A673 (cell line): ENCODE data around the gene L1TD1. TPM values are rescaled to one million over a fixed set of nuclear protein-coding genes. Genes with fewer than 3 reads are reported as not detected.

ENCODE experiments used
- BruUV-seq: library from RNA; stranded (reverse); fragments of 400-500 nt; replicated peaks from 2 replicates; lab custom pipeline; 2021; lab: Mats Ljungman, UMichigan
- CTCF ChIA-PET: fragments of 300-600 bp; sonication (Branson Sonifier 250); formaldehyde crosslinking; loops from one replicate; lab custom pipeline; 2022; ENCODE audit warnings: antibody characterized with exemption; lab: Charles Lee
- POLR2A ChIA-PET: fragments of 300-600 bp; sonication (Branson Sonifier 250); formaldehyde crosslinking; loops from one replicate; lab custom pipeline; 2022; ENCODE audit warnings: antibody characterized with exemption; ENCODE audit not compliant: low non-redundant PET; lab: Charles Lee
- DNase-seq: peaks from one replicate; pipeline ENCODE4 v3.0.0-alpha.2; 2015; ENCODE audit warnings: low spot score
- H3K27ac ChIP-seq: fragments of 200-600 bp; sonication (generic); 2 replicates; pipeline ENCODE4 v1.5.1; 2016; ENCODE audit warnings: mixed run types, low read depth, mild to moderate bottlenecking, mixed read lengths, antibody characterized with exemption, low read length; ENCODE audit not compliant: poor library complexity, severe bottlenecking
- H3K27me3 ChIP-seq: fragments of 200-600 bp; sonication (generic); replicated peaks from 2 replicates; pipeline ENCODE4 v1.6.1; 2017; ENCODE audit warnings: mixed run types, low read depth, mild to moderate bottlenecking, mixed read lengths, antibody characterized with exemption, low read length; ENCODE audit not compliant: insufficient read depth, poor library complexity
- H3K36me3 ChIP-seq: fragments of 200-600 bp; sonication (generic); 2 replicates; pipeline ENCODE4 v1.6.1; 2016; ENCODE audit warnings: mixed run types, mild to moderate bottlenecking, mixed read lengths, antibody characterized with exemption, low read length; ENCODE audit not compliant: insufficient read depth, poor library complexity, severe bottlenecking
- H3K4me1 ChIP-seq: fragments of 200-600 bp; sonication (generic); 2 replicates; pipeline ENCODE4 v1.6.1; 2017; ENCODE audit warnings: mixed run types, mild to moderate bottlenecking, mixed read lengths, antibody characterized with exemption, low read length; ENCODE audit not compliant: insufficient read depth, poor library complexity, severe bottlenecking
- H3K4me3 ChIP-seq: fragments of 200-600 bp; sonication (generic); 2 replicates; pipeline ENCODE4 v1.5.1; 2016; ENCODE audit warnings: low read depth, mixed run types, mild to moderate bottlenecking, mixed read lengths, low read length; ENCODE audit not compliant: poor library complexity, severe bottlenecking
- H3K9me3 ChIP-seq: fragments of 200-600 bp; sonication (generic); 2 replicates; pipeline ENCODE4 v1.6.1; 2016; ENCODE audit warnings: mixed run types, low read depth, mild to moderate bottlenecking, mixed read lengths, antibody characterized with exemption, low read length; ENCODE audit not compliant: poor library complexity, severe bottlenecking
- EZH2 ChIP-seq: fragments of 200-600 bp; sonication (generic); IDR thresholded peaks from 2 replicates; pipeline ENCODE4 v1.6.1; 2017; ENCODE audit warnings: borderline replicate concordance, low read depth, mild to moderate bottlenecking, mixed read lengths, antibody characterized with exemption, low read length; ENCODE audit not compliant: poor library complexity, severe bottlenecking
- intact Hi-C: fragments of 100-400 bp; cut with micrococcal nuclease; formaldehyde crosslinking; loops from one replicate; pipeline ENCODE4 v1.10.0; 2022; ENCODE audit not compliant: unreplicated experiment
- total RNA-seq: library from RNA; stranded (reverse); gene quantifications from 2 replicates; pipeline ENCODE4 v1.2.3, GENCODE V29; 2021
- TF ChIP-seq, protein P1 (sequence below): fragments of 300-800, 200-600 bp; sonication (generic); conservative IDR thresholded peaks from 2 replicates; pipeline ENCODE4 v1.5.1; 2017; ENCODE audit warnings: low read depth, mild to moderate bottlenecking, antibody characterized with exemption, low read length, moderate library complexity, mixed read lengths

The L1TD1 gene
- total RNA-seq, 1 experiment from 2014 or later, result not detected

DNA sequence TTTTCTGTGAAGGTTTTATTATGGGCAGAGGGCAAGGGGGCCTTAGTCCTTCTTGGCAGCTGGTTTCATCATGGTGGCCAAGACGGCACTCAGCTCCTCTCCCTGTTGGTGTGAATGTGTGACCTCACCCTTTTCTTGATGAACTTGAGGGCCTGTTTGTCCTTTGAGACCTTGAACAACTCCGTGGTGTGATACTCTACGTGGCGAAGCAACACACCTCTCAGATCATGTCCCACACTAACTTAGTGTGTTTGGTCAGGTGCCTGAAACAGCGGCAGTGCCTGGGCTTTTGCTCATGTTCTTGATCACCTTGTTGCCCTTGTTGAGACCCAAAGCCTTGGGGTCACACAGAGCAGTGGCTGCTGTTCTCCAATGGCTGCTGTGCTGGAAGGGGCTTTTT, 13.4 kb downstream of the L1TD1 start:
- no TSS peak for BruUV-seq
- H3K27me3 ChIP-seq, result no peaks in the 10 kb centered on the region
- DNase-seq, result no peak
- no peak for TF ChIP-seq EZH2
- TF ChIP-seq, protein P1, sequence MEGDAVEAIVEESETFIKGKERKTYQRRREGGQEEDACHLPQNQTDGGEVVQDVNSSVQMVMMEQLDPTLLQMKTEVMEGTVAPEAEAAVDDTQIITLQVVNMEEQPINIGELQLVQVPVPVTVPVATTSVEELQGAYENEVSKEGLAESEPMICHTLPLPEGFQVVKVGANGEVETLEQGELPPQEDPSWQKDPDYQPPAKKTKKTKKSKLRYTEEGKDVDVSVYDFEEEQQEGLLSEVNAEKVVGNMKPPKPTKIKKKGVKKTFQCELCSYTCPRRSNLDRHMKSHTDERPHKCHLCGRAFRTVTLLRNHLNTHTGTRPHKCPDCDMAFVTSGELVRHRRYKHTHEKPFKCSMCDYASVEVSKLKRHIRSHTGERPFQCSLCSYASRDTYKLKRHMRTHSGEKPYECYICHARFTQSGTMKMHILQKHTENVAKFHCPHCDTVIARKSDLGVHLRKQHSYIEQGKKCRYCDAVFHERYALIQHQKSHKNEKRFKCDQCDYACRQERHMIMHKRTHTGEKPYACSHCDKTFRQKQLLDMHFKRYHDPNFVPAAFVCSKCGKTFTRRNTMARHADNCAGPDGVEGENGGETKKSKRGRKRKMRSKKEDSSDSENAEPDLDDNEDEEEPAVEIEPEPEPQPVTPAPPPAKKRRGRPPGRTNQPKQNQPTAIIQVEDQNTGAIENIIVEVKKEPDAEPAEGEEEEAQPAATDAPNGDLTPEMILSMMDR, result no peak
- CTCF ChIA-PET, result no interaction called here
- no peaks in the 10 kb centered on the region for H3K36me3 ChIP-seq
- intact Hi-C loops, result no loop called here
- POLR2A ChIA-PET, result no interaction called here
- no peak overlapping the region for H3K27ac ChIP-seq
- no peak overlapping the region for H3K4me3 ChIP-seq
- H3K9me3 ChIP-seq, result peaks cover 33% of the 10 kb centered on the region
- no peaks in the 10 kb centered on the region for H3K4me1 ChIP-seq

DNA sequence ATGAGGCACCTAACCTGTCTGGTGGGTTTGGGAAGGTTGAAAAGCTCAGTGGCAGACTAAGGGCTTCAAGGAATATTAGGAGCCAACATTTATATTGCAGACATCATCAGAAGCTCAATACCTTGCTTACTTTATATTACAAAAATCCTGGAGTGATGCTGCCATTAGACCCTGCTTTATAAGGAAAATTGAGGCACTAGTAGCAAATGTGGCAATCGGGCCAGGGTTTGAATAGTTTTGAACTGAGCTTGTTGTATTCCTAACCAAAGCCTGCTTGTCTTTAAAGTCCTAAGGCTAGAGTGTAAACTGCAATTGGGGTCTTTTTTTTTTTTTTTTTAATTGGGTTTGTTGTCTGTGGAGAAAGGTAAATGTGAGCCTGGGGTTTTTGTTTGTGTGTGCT, 14.3 kb downstream of the L1TD1 start:
- Histone ChIP-seq H3K27me3 (no peaks in the 10 kb centered on the region), H3K9me3 (peaks cover 33% of the 10 kb centered on the region), H3K4me1 (no peaks in the 10 kb centered on the region), H3K27ac (no peak overlapping the region), H3K36me3 (no peaks in the 10 kb centered on the region), H3K4me3 (no peak overlapping the region)
- ChIA-PET POLR2A (no interaction called here), CTCF (no interaction called here)
- TF ChIP-seq EZH2, result no peak
- TF ChIP-seq, protein P1, result no peak
- BruUV-seq, result no TSS peak
- intact Hi-C loops, result no loop called here
- DNase-seq, result no peak

DNA sequence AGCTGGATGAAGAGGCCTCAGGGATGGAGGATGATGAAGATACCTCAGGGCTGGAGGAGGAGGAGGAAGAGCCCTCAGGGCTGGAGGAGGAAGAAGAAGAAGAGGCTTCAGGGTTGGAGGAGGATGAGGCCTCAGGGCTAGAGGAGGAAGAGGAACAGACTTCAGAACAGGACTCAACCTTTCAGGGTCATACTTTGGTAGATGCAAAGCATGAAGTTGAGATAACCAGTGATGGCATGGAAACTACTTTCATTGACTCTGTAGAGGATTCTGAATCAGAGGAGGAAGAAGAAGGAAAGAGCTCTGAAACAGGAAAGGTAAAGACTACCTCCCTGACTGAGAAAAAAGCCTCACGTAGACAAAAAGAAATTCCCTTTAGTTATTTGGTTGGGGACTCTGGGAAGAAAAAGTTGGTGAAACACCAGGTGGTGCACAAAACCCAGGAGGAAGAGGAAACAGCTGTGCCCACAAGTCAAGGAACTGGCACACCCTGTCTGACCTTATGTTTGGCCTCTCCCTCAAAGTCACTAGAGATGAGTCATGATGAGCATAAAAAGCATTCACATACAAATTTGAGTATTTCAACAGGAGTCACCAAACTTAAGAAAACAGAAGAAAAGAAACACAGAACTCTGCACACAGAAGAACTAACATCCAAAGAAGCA, 15.4 kb downstream of the L1TD1 start:
- TF ChIP-seq EZH2, result no peak
- TF ChIP-seq, protein P1, result no peak
- POLR2A ChIA-PET, result no interaction called here
- intact Hi-C loops, result no loop called here

More for the DNA sequence above, 15.4 kb downstream of the L1TD1 start:
- Histone ChIP-seq H3K4me3 (no peak overlapping the region), H3K9me3 (peaks cover 33% of the 10 kb centered on the region), H3K27ac (no peak overlapping the region), H3K4me1 (no peaks in the 10 kb centered on the region), H3K27me3 (no peaks in the 10 kb centered on the region), H3K36me3 (no peaks in the 10 kb centered on the region)
- DNase-seq, result no peak
- no TSS peak for BruUV-seq
- CTCF ChIA-PET, result no interaction called here
